Thyroid gland (tissue), 4 donors: ENCODE data around the gene KRTAP5-4.
"Not testable (repeated sequence)": the region's sequence is repeated elsewhere in the genome, so short reads cannot be mapped to it uniquely, and the experiment has no call there.

Experiments used
- POLR2A ChIP-seq, 2 donors: fragments of 450-650 bp; IDR thresholded peaks; one replicate each; pipeline ENCODE4 v1.6.1; 2017; ENCODE audit warnings: antibody characterized with exemption in 2 of 2, mild to moderate bottlenecking in 2 of 2, moderate library complexity in 1 of 2
- TF ChIP-seq, protein P1 (sequence below), 6 experiments: fragments of 200-600 bp in 3 of 6; fragments of 450-650 bp in 3 of 6; sonication (generic) in 3 of 6; IDR thresholded peaks; one replicate each; pipeline ENCODE4 v1.5.1; 2016 to 2019; ENCODE audit warnings: antibody characterized with exemption in 6 of 6, mild to moderate bottlenecking in 2 of 6, inconsistent platforms in 1 of 6, moderate library complexity in 1 of 6

GRCh38 chr11:1607901-1608300, 14.0 kb downstream of the KRTAP5-4 start:
- TF ChIP-seq POLR2A (IDR thresholded peaks at IDR 0.05): not testable (repeated sequence)
- TF ChIP-seq, protein P1, sequence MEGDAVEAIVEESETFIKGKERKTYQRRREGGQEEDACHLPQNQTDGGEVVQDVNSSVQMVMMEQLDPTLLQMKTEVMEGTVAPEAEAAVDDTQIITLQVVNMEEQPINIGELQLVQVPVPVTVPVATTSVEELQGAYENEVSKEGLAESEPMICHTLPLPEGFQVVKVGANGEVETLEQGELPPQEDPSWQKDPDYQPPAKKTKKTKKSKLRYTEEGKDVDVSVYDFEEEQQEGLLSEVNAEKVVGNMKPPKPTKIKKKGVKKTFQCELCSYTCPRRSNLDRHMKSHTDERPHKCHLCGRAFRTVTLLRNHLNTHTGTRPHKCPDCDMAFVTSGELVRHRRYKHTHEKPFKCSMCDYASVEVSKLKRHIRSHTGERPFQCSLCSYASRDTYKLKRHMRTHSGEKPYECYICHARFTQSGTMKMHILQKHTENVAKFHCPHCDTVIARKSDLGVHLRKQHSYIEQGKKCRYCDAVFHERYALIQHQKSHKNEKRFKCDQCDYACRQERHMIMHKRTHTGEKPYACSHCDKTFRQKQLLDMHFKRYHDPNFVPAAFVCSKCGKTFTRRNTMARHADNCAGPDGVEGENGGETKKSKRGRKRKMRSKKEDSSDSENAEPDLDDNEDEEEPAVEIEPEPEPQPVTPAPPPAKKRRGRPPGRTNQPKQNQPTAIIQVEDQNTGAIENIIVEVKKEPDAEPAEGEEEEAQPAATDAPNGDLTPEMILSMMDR (IDR thresholded peaks at IDR 0.05): not testable (repeated sequence)
